ELR (cell line): Measurements from ENCODE around the gene VWA3A.
A peak's percentile ranks its signal among the peaks of the same experiment; 100 is the strongest.

Experiments
- DNase-seq: peaks from one replicate; pipeline ENCODE4 v3.0.0-alpha.2; 2015; ENCODE audit warnings: low read depth

VWA3A gene

GRCh38 chr16:22203091-22203490, 110.8 kb downstream of the VWA3A start:
- DNase-seq: no peak

DNA sequence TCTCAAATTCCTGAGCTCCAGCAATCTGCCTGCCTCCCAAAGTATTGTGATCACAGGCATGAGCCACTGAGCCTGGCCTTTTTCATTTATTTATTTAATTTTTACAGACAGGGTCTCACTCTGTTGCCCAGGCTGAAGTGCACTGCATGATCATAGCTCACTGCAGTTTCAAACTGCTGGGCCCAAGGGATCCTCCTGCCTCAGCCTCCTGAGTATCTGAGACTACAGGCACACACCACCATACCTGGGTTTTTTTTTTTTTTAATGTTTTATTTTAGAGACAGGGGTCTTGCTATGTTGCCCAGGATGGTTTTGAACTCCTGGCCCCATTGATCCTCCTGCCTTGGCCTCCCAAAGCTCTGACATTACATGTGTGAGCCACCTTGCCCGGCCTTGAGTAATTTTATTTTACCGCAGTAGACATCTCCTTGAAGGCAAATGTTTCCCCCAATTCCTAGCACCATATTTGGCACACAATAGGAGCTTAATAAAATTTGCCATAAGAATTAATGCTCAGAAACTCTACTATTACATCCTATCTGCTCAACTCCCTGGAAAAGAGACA, 111.8 kb downstream of the VWA3A start:
- no peak for DNase-seq

GRCh38 chr16:22205577-22206012, 113.3 kb downstream of the VWA3A start:
- DNase-seq: peak; percentile 14

DNA sequence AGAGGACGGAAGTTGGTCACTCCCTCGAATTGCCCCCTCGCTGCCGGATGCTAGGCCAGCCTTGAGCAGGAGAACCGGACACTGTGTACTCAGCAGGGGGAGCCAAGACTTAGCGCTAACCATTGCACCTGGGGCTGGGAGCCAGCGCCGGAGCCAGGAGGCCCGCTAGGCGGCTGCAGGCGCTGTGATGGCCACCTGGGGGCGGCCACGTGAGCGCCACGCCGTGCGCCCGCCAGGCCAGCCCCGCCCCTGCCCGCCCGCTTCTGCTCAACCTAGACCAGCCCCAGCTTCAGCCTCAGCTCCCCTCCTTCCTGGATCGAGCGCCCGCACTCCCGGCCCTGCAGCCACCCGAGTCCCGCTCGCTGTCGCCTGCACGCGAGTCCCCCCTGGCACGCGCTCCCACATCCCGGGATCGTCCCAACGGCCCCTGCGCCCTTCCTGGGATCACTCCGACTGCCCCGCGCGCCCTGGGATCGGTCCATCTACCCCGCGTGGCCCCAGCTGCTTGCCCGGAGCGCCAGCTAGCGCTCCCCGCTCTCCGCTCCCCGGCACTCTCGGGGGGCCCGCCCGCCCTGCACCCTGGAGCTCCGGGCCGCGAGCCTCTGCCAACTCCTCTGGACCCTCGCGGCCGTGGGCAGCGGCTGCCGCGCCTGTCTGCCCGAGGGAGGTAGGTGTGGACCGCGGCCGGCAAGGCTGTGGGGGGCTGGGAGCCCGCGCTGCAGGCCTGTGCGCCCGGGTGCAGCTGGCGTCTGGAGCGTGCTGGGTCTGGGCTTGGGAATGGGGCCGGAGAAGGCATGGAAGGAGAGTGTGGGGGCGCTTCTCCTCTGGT, 113.9 kb downstream of the VWA3A start, which contains the start of gene EEF2K:
Gene EEF2K (plus strand): TSS at position 266 of the 829 bp plus-strand sequence. CDS start 19,452 bp downstream, outside the sequence.
- peak; percentile 96 for DNase-seq
